COR-L47 (cell line): Measurements from ENCODE around the gene UBXN6.

Experiments used
- DNase-seq: peaks from one replicate; lab custom pipeline; 2025; lab: John Stamatoyannopoulos, UW

The UBXN6 gene

GRCh38 chr19:4457654-4458395 lies at the start of gene UBXN6:
Gene UBXN6, minus strand, starts transcription at chr19:4457794. Its CDS starts 97 bp downstream, at chr19:4457697.
- DNase-seq = peak; percentile 98

GRCh38 chr19:4507150-4507452 lies 49.5 kb upstream of the UBXN6 start:
- DNase-seq = no peak

GRCh38 chr19:4506449-4507149 lies 49.0 kb upstream of the UBXN6 start:
- DNase-seq = no peak

GRCh38 chr19:4505570-4506448 lies 48.2 kb upstream of the UBXN6 start:
- DNase-seq = no peak

- DNase-seq = no peak
Measured at GRCh38 chr19:4504891-4505569, 47.4 kb upstream of the UBXN6 start.

GRCh38 chr19:4504297-4504701 lies 46.7 kb upstream of the UBXN6 start:
- no peak for DNase-seq

- no peak for DNase-seq
Measured at GRCh38 chr19:4503825-4504170, 46.2 kb upstream of the UBXN6 start.

GRCh38 chr19:4503132-4503824 lies 45.7 kb upstream of the UBXN6 start:
- DNase-seq = no peak

GRCh38 chr19:4502282-4503131 lies 44.9 kb upstream of the UBXN6 start:
- no peak for DNase-seq

GRCh38 chr19:4501691-4502090 lies 44.1 kb upstream of the UBXN6 start:
- no peak for DNase-seq

GRCh38 chr19:4500841-4501591 lies 43.4 kb upstream of the UBXN6 start:
- DNase-seq = no peak

GRCh38 chr19:4499855-4500254 lies 42.3 kb upstream of the UBXN6 start:
- DNase-seq = no peak

- DNase-seq = no peak
Measured at GRCh38 chr19:4499318-4499717, 41.7 kb upstream of the UBXN6 start.

GRCh38 chr19:4498694-4499093 lies 41.1 kb upstream of the UBXN6 start:
- DNase-seq = no peak

GRCh38 chr19:4497770-4498389 lies 40.3 kb upstream of the UBXN6 start:
- DNase-seq = no peak

GRCh38 chr19:4496304-4496703 lies 38.7 kb upstream of the UBXN6 start:
- DNase-seq = no peak

GRCh38 chr19:4495471-4495870 lies 37.9 kb upstream of the UBXN6 start:
- DNase-seq = no peak

- DNase-seq = no peak
Measured at GRCh38 chr19:4494691-4495064, 37.1 kb upstream of the UBXN6 start.

- no peak for DNase-seq
Measured at GRCh38 chr19:4493929-4494690, 36.5 kb upstream of the UBXN6 start.
